Endothelial cell (in vitro differentiated cells): ENCODE data around the gene KIF27. TPM values are rescaled to one million over a fixed set of nuclear protein-coding genes. Genes with fewer than 3 reads are reported as not detected.

Experiments used
- DNase-seq: peaks from one replicate; pipeline ENCODE4 v3.0.0; 2021; ENCODE audit warnings: low spot score
- H3K27ac Mint-ChIP-seq: one replicate; pipeline ENCODE4 v1.8.0; 2021; ENCODE audit warnings: mixed read lengths, inconsistent platforms; ENCODE audit not compliant: unreplicated experiment
- H3K27me3 Mint-ChIP-seq: one replicate; pipeline ENCODE4 v1.8.0; 2021; ENCODE audit warnings: mild to moderate bottlenecking, moderate library complexity, mixed read lengths, inconsistent platforms; ENCODE audit not compliant: unreplicated experiment
- H3K36me3 Mint-ChIP-seq: one replicate; pipeline ENCODE4 v1.8.0; 2021; ENCODE audit warnings: mild to moderate bottlenecking, low read depth, mixed read lengths, inconsistent platforms; ENCODE audit not compliant: unreplicated experiment
- H3K4me1 Mint-ChIP-seq: one replicate; pipeline ENCODE4 v1.8.0; 2021; ENCODE audit warnings: mild to moderate bottlenecking, mixed read lengths, inconsistent platforms; ENCODE audit not compliant: unreplicated experiment
- H3K4me3 Mint-ChIP-seq: one replicate; pipeline ENCODE4 v1.8.0; 2021; ENCODE audit warnings: mild to moderate bottlenecking, mixed read lengths, inconsistent platforms; ENCODE audit not compliant: unreplicated experiment
- H3K9me3 Mint-ChIP-seq: one replicate; pipeline ENCODE4 v1.8.0; 2021; ENCODE audit warnings: mixed read lengths, inconsistent platforms; ENCODE audit not compliant: unreplicated experiment
- CTCF ChIP-seq: fragments of 200-600 bp; sonication (generic); IDR thresholded peaks from one replicate; pipeline ENCODE4 v1.5.0; 2021; ENCODE audit warnings: antibody characterized with exemption; ENCODE audit not compliant: unreplicated experiment
- total RNA-seq: library from RNA; stranded (reverse); fragmentation: NEBNext Ultra II Directional; extraction: Animal tissue kit (Norgen Biotek cat#: 25700); gene quantifications from one replicate; pipeline ENCODE4 v1.2.1, GENCODE V29; 2021; ENCODE audit not compliant: unreplicated experiment

KIF27 gene
- total RNA-seq, 1 donor from 2014 or later = 6.5 TPM

- Mint-ChIP-seq H3K27me3 (no peaks in the 10 kb centered on the region), H3K36me3 (peaks cover 24% of the 10 kb centered on the region), H3K4me1 (no peaks in the 10 kb centered on the region), H3K9me3 (no peaks in the 10 kb centered on the region), H3K4me3 (no peak overlapping the region), H3K27ac (no peak overlapping the region)
- no peak for TF ChIP-seq CTCF
- no peak for DNase-seq
Observed at GRCh38 chr9:83965350-83966208, 44.3 kb upstream of the KIF27 start.

GRCh38 chr9:83964973-83965349 is 43.7 kb upstream of the KIF27 start:
- DNase-seq = no peak
- H3K27ac Mint-ChIP-seq = no peak overlapping the region
- H3K4me3 Mint-ChIP-seq = no peak overlapping the region
- H3K9me3 Mint-ChIP-seq = no peaks in the 10 kb centered on the region
- TF ChIP-seq CTCF = no peak
- no peaks in the 10 kb centered on the region for H3K4me1 Mint-ChIP-seq
- peaks cover 19% of the 10 kb centered on the region for H3K36me3 Mint-ChIP-seq
- no peaks in the 10 kb centered on the region for H3K27me3 Mint-ChIP-seq

GRCh38 chr9:83962165-83962564 is 40.9 kb upstream of the KIF27 start:
- no peaks in the 10 kb centered on the region for H3K9me3 Mint-ChIP-seq
- H3K27ac Mint-ChIP-seq = no peak overlapping the region
- H3K27me3 Mint-ChIP-seq = no peaks in the 10 kb centered on the region
- H3K36me3 Mint-ChIP-seq = peaks cover 4% of the 10 kb centered on the region
- DNase-seq = no peak
- no peak overlapping the region for H3K4me3 Mint-ChIP-seq
- no peaks in the 10 kb centered on the region for H3K4me1 Mint-ChIP-seq
- no peak for TF ChIP-seq CTCF

- H3K4me1 Mint-ChIP-seq = peaks cover 8% of the 10 kb centered on the region
- H3K36me3 Mint-ChIP-seq = no peaks in the 10 kb centered on the region
Observed at GRCh38 chr9:83960991-83961390, 39.8 kb upstream of the KIF27 start.

More at GRCh38 chr9:83960991-83961390, 39.8 kb upstream of the KIF27 start:
- Mint-ChIP-seq H3K4me3 (no peak overlapping the region), H3K27ac (no peak overlapping the region), H3K27me3 (peaks cover 5% of the 10 kb centered on the region), H3K9me3 (no peaks in the 10 kb centered on the region)
- DNase-seq = no peak
- no peak for TF ChIP-seq CTCF
